HCT116 (cell line): ENCODE measurements around the gene CDCA3. TPM values are rescaled to one million over a fixed set of nuclear protein-coding genes. Genes with fewer than 3 reads are reported as not detected.

Experiments used
- ATAC-seq: fragments of 200-7000 bp; cut with Tn5 transposase; 2 replicates; pipeline ENCODE4 v1.9.1; 2020; ENCODE audit warnings: mild to moderate bottlenecking, moderate library complexity
- BruUV-seq: library from RNA; stranded (reverse); fragments of 400-500 nt; replicated peaks from 2 replicates; lab custom pipeline; 2021; lab: Mats Ljungman, UMichigan
- CTCF ChIA-PET: fragments of 300-600 bp; sonication (Branson Sonifier 250); formaldehyde crosslinking; loops from one replicate; lab custom pipeline; 2021; ENCODE audit warnings: antibody characterized with exemption; lab: Charles Lee
- POLR2A ChIA-PET: fragments of 300-600, 350-600 bp; sonication (Branson Sonifier 250); formaldehyde crosslinking; loops from one replicate; lab custom pipeline; 2021; ENCODE audit warnings: antibody characterized with exemption; lab: Charles Lee
- RAD21 ChIA-PET, 2 experiments: fragments of 300-600 bp; sonication (Branson Sonifier 250); formaldehyde crosslinking; loops; one replicate each; lab custom pipeline; 2023; ENCODE audit warnings: low total read pairs in 2 of 2; ENCODE audit not compliant: uncharacterized antibody in 2 of 2, unreplicated experiment in 2 of 2, low non-redundant PET in 1 of 2; lab: Charles Lee
- DNase-seq: peaks from one replicate; pipeline ENCODE4 v3.0.0-alpha.2; 2010; ENCODE audit warnings: low read depth, low spot score
- H2AFZ ChIP-seq: fragments of 200-600 bp; shearing (Covaris generic), sonication (generic); 2 replicates; pipeline ENCODE4 v1.6.1; 2017; ENCODE audit warnings: low read depth, mixed run types, mixed read lengths, antibody characterized with exemption, low read length; ENCODE audit not compliant: poor library complexity, severe bottlenecking
- H3K27ac ChIP-seq: 2 replicates; pipeline ENCODE4 v1.5.1; 2012; ENCODE audit warnings: low read depth, low read length
- H3K27me3 ChIP-seq: fragments of 200-600 bp; sonication (generic); 2 replicates; pipeline ENCODE4 v1.6.1; 2016; ENCODE audit warnings: mixed run types, low read length, mixed read lengths; ENCODE audit not compliant: insufficient read depth
- H3K36me3 ChIP-seq, 2 experiments: fragments of 200-500 bp in 1 of 2; fragments of 200-600 bp in 1 of 2; sonication (Bioruptor generic) in 1 of 2; sonication (generic) in 1 of 2; 2 replicates each; pipeline versions ENCODE4 v1.5.1 to v1.6.1; 2014 to 2016; ENCODE audit warnings: low read length in 2 of 2, inconsistent platforms in 1 of 2, mixed read lengths in 1 of 2, mixed run types in 1 of 2; ENCODE audit not compliant: insufficient read depth in 2 of 2, control insufficient read depth in 1 of 2
- H3K4me1 ChIP-seq, 2 experiments: fragments of 200-600 bp in 1 of 2; sonication (generic) in 1 of 2; 2 replicates each; pipeline versions ENCODE4 v1.5.1 to v1.6.1; 2012 to 2017; ENCODE audit warnings: low read length in 2 of 2, inconsistent platforms in 1 of 2, mild to moderate bottlenecking in 1 of 2, mixed read lengths in 1 of 2, mixed run types in 1 of 2, moderate library complexity in 1 of 2; ENCODE audit not compliant: insufficient read depth in 2 of 2, control insufficient read depth in 1 of 2
- H3K4me2 ChIP-seq: fragments of 200-600 bp; sonication (generic); 2 replicates; pipeline ENCODE4 v1.6.1; 2017; ENCODE audit warnings: mixed run types, low read length, mixed read lengths
- H3K4me3 ChIP-seq, 2 experiments: fragments of 200-600 bp in 1 of 2; sonication (generic) in 1 of 2; replicated peaks in 1 of 2; 2 replicates each; pipeline ENCODE4 v1.5.1; 2011 to 2016; ENCODE audit warnings: low read length in 2 of 2, control low read depth in 1 of 2, low read depth in 1 of 2, mild to moderate bottlenecking in 1 of 2, mixed read lengths in 1 of 2, mixed run types in 1 of 2
- H3K79me2 ChIP-seq: fragments of 200-600 bp; sonication (generic); 2 replicates; pipeline ENCODE4 v1.6.1; 2017; ENCODE audit warnings: mild to moderate bottlenecking, mixed run types, low read length, moderate library complexity, mixed read lengths; ENCODE audit not compliant: insufficient read depth
- H3K9ac ChIP-seq: fragments of 200-600 bp; sonication (generic); 2 replicates; pipeline ENCODE4 v1.6.1; 2016; ENCODE audit warnings: low read length, mixed read lengths
- H3K9me2 ChIP-seq: fragments of 200-600 bp; sonication (generic), shearing (Covaris generic); 2 replicates; pipeline ENCODE4 v1.6.1; 2017; ENCODE audit warnings: mixed run types, mild to moderate bottlenecking, moderate library complexity; ENCODE audit not compliant: insufficient read depth
- H3K9me3 ChIP-seq, 2 experiments: fragments of 200-500 bp in 1 of 2; fragments of 200-600 bp in 1 of 2; sonication (Bioruptor generic) in 1 of 2; sonication (generic) in 1 of 2; 2 replicates each; pipeline ENCODE4 v1.6.1; 2014 to 2017; ENCODE audit warnings: low read length in 2 of 2, mixed read lengths in 2 of 2, inconsistent platforms in 1 of 2, low read depth in 1 of 2, mild to moderate bottlenecking in 1 of 2, mixed run types in 1 of 2, moderate library complexity in 1 of 2; ENCODE audit not compliant: control insufficient read depth in 1 of 2, insufficient read depth in 1 of 2
- H4K20me1 ChIP-seq: fragments of 200-600 bp; sonication (generic), shearing (Covaris generic); 2 replicates; pipeline ENCODE4 v1.6.1; 2017; ENCODE audit warnings: mixed run types, mild to moderate bottlenecking, moderate library complexity; ENCODE audit not compliant: insufficient read depth
- CEBPB ChIP-seq: IDR thresholded peaks from 2 replicates; pipeline ENCODE4 v1.6.1; 2012; ENCODE audit warnings: low read depth
- EGR1 ChIP-seq: IDR thresholded peaks from 2 replicates; pipeline ENCODE4 v1.6.1; 2012; ENCODE audit warnings: low read depth
- POLR2A ChIP-seq: IDR thresholded peaks from 2 replicates; pipeline ENCODE4 v1.7.0; 2011; ENCODE audit warnings: borderline replicate concordance; ENCODE audit not compliant: insufficient read depth, insufficient read length; ENCODE audit errors: extremely low read depth
- TCF7L2 ChIP-seq: IDR thresholded peaks from 2 replicates; pipeline ENCODE4 v1.7.0; 2011; ENCODE audit warnings: borderline replicate concordance, inconsistent platforms; ENCODE audit not compliant: insufficient read depth, insufficient read length; ENCODE audit errors: extremely low read depth
- YY1 ChIP-seq: IDR thresholded peaks from 2 replicates; pipeline ENCODE4 v1.6.1; 2011; ENCODE audit warnings: low read length, low read depth, moderate library complexity, mild to moderate bottlenecking; ENCODE audit not compliant: insufficient replicate concordance; ENCODE audit errors: extremely low read depth
- ZFX ChIP-seq: fragments of 450-650 bp; IDR thresholded peaks from 2 replicates; pipeline ENCODE4 v1.6.1; 2017
- intact Hi-C: fragments of 100-400 bp; cut with micrococcal nuclease; formaldehyde crosslinking; loops from 2 replicates; pipeline ENCODE4 v1.10.0; 2022
- total RNA-seq: library from RNA; stranded (reverse); gene quantifications from one replicate; pipeline ENCODE4 v1.2.1, GENCODE V29; 2021; ENCODE audit not compliant: unreplicated experiment
- TF ChIP-seq, protein P1 (sequence below): IDR thresholded peaks from 2 replicates; pipeline ENCODE4 v1.6.1; 2012

CDCA3 gene
- total RNA-seq, 1 experiment from 2014 or later: 63.0 TPM

- intact Hi-C loops: no loop called here
- Histone ChIP-seq H2AFZ (no peak overlapping the region), H3K4me1 (peaks cover 12 to 30% of the 10 kb centered on the region in 2 experiments), H3K4me3 (peak overlapping the region; percentile 79 to 95), H4K20me1 (no peaks in the 10 kb centered on the region), H3K36me3 (peaks cover 8 to 27% of the 10 kb centered on the region in 2 experiments; a peak in 3 of 4 replicates), H3K4me2 (peak overlapping the region; percentile 87), H3K9ac (peak overlapping the region; percentile 99), H3K27me3 (no peaks in the 10 kb centered on the region), H3K27ac (peak overlapping the region; percentile 88), H3K9me2 (no peaks in the 10 kb centered on the region), H3K79me2 (peaks cover 31% of the 10 kb centered on the region), H3K9me3 (no peaks in the 10 kb centered on the region)
- CTCF ChIA-PET: interaction anchor here (1.0 to 2.7 kb wide), 4 partner anchors 23 to 258 kb away, joined by 3 to 11 read pairs (median 6); partner anchors contain the start of genes CDCA3, MLF2, PTMS and USP5
- DNase-seq: no peak
- ATAC-seq: peak; percentile 51
- BruUV-seq: TSS peak; percentile 80
- POLR2A ChIA-PET: interaction anchor here (1.5 to 3.6 kb wide), 4 partner anchors 12 to 104 kb away, joined by 3 to 12 read pairs (median 7); partner anchors contain the start of genes CDCA3, GNB3 and USP5
- TF ChIP-seq, protein P1, sequence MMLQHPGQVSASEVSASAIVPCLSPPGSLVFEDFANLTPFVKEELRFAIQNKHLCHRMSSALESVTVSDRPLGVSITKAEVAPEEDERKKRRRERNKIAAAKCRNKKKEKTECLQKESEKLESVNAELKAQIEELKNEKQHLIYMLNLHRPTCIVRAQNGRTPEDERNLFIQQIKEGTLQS: no peak
- TF ChIP-seq TCF7L2: peak; percentile 10
- TF ChIP-seq EGR1: no peak
- peak; percentile 9 for TF ChIP-seq YY1
- TF ChIP-seq ZFX: peak; percentile 95; the same call in 1 of the 2 replicates
- TF ChIP-seq POLR2A: peak; percentile 80
- no peak for TF ChIP-seq CEBPB
- RAD21 ChIA-PET: no interaction called here
Observed at GRCh38 chr12:6828781-6829535, 22.1 kb downstream of the CDCA3 start.
